DND-41 (cell line): ENCODE measurements around the gene BRAT1.

Experiments used
- CTCF ChIP-seq: IDR thresholded peaks from 2 replicates; pipeline ENCODE4 v1.5.1; 2012; ENCODE audit warnings: borderline replicate concordance, low read length, moderate library complexity, mild to moderate bottlenecking; ENCODE audit not compliant: poor library complexity, severe bottlenecking; ENCODE audit errors: extremely low read depth
- EZH2 ChIP-seq: IDR thresholded peaks from 3 replicates; pipeline ENCODE4 v1.6.1; 2012; ENCODE audit warnings: borderline replicate concordance, low read depth, mild to moderate bottlenecking, moderate library complexity, low read length, inconsistent platforms; ENCODE audit not compliant: severe bottlenecking

- TF ChIP-seq CTCF (no peak), EZH2 (no peak)
Observed at GRCh38 chr7:2504889-2505375, 50.4 kb downstream of the BRAT1 start.
